ENCODE data around the gene FOXO3. TPM values are rescaled to one million over a fixed set of nuclear protein-coding genes. Genes with fewer than 3 reads are reported as not detected.

Gene FOXO3
- total RNA-seq, 1 donor from 2014 or later, result 20.8 TPM

DNA sequence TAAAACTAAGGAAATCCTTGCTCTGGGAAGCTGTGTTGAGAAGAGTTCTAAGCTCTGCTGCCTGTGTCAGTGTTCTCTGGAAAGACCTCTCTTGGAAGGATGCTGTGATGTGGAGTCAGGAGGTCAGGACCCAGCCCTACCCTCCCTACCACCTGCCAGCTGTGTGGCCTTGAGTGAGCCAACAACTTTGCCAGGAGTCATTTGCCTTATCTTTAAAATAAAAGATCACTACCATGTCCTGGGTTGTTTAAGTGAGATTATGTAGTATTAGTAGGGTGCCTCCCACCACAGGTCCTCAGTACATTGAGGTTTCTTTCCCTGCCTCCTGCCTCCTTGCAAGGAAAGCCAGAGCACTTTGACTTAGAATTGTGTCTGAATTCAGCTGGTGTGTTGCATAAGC is 64.9 kb downstream of the FOXO3 start:
- no peak for DNase-seq (ENCODE audit: extremely low read depth, low read depth, low spot score)

DNA sequence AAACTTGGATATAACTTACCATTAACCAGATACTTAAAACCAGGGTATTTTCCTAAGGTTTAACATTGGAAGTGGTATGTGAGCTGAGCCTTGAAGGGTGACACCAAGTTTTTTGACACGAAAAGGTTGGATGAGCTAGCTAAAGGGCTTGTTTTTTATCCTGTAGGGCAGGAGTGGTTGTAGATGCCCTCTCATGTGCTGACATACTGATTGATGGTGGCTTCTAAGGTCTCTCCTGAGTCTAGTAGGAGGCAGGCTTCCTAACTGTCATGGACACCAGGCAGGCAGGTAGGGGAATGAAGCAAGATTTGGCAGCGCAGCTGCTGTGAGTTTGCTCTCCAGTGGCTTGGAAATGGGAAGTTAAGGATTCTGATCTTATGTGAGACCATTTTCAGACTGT is 66.1 kb downstream of the FOXO3 start:
- no peak for DNase-seq (ENCODE audit: extremely low read depth, low read depth, low spot score)

DNA sequence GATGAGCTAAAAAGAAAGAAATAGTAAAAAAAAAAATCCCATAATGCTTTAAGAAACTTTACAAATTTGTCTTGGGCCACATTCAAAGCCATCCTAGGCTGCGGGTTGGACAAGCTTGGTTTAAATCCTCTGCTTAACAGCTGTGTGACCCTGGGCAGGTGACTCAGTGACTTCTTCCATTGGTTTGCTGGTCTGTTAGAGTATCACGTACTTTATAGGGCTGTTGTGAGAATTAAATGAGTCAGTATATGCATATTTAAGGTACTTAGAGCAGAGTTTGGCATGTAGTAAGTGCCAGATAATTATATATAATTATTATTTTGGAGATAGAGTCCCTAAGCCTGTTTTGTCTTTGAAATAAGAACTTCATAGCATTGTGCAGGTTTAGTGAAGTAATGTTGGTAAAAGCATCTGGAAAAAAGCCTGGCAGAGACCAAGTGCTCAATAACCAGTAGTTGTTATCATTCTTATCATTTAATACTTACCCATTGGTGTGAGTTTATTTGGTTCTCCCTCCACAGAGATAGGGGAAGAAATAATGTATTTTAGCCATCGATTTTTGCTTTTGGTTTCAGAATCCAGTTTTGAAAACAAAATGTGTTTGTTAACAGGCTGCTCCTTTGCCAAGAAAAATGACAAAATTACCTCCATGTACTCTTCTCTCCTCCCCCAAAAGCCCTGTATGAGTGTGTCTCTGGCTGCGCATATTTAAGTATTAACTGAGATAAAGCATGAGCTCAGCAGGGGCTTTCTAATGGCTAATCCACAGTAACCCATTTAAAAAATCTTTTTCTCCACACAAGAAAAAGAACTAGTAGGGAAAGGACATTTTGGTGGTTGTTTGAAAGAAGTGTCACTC is 67.2 kb downstream of the FOXO3 start:
- no peak for DNase-seq (ENCODE audit: extremely low read depth, low read depth, low spot score)

DNA sequence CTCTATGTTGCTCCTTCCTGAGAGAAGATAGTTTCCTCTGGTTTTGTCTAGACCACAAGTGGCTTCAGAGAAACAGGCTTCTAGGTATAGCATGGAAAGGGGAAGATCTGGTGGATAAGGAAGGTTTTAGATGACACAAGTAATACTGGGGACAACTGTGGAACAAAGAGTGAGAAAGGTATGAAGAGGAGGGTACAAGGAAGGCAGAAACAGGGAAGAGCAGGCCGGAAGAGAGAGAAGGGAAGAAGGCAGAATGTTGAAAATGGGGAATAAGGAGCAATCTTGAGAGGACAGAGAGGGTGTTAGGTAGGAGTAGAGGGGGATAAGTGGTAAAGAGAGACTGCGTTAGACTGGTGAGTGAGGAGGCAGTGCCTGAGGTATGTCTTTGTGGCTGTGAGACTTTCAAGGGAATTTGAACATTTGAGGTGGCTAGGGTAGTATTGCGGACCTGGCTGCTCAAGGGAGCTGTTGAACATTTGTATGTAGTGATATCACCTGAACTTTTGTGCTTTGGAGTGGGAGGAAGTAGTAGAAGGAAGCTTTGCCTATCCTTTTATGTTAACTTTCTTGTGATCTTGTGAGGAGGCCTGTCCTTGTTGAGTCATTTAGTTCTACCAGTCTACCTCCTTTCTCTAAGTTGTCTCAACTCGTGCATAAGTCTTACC is 69.5 kb downstream of the FOXO3 start:
- DNase-seq (ENCODE audit: extremely low read depth, low read depth, low spot score), result no peak

DNA sequence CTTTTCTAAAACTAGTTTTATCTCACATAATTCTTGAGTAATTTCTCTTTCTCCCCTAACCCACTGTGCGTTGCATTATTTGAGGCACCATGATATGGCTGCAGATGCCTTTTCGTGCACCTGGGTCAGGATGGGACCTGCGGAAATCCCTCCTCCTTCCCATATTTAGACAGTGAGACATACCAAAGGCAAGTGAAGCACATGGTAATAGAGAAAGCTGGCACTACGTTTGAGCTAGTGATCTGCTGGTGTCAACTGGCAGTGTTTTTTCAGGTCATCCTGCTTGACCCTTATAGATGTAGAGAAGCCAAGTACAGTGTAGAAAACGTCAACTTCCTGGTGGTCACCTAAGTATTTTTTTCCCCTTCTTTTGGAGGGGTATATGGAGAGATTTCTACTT is 71.7 kb downstream of the FOXO3 start:
- no peak for DNase-seq (ENCODE audit: extremely low read depth, low read depth, low spot score)

DNA sequence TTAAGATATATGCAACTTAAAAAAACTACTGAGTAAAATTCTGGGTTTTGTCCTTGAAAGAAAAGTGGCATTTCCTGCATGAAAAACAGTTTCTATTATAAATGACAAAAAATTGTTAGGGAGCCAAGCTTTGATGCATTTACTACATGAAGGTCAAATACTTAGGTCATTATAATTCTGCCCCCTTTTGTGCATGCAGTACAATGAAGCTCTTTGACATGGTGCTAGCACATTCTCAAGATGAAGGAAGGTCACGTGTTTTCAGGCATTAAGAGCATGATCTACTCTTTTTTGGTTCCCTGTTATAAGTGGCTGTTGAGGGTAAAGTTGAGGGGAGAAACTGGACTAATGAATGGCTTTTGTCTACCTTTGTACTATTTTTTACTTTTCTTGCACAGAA is 72.7 kb downstream of the FOXO3 start:
- no peak for DNase-seq (ENCODE audit: extremely low read depth, low read depth, low spot score)

DNA sequence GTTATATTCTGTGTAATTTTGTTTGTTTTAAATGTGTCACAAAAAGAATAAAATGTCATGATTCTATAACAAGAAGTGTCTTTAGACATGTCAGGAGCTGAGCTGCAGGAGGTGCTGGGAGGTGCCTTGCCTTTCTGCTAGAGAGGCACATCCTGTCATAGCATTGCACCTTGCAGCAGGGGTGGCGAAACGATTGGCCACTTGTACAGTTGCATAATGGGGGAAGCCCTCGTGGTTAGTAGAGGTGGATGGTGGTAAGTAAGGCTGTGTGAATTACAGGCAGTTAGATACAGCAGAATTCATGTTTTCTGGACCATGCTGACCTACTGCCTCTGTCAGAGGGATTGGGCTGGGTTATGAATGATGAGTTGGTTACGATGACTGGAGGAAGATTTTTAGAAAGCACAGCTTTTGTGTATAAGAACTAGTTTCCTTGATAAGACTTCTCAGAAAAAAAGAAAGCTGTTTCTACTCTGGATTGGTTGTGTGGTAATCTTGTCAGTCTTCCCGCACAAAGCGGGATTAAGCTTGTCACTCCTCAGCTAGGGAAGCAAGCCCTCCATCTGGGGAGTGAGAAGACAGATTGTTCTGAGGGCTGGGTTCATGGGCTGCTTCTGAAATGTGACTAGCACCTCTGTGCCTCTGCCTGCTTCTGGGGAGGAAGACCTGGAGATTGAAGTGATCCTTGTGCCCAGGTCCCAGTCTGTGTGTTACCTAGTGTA is 74.9 kb downstream of the FOXO3 start:
- DNase-seq (ENCODE audit: extremely low read depth, low read depth, low spot score), result no peak

DNA sequence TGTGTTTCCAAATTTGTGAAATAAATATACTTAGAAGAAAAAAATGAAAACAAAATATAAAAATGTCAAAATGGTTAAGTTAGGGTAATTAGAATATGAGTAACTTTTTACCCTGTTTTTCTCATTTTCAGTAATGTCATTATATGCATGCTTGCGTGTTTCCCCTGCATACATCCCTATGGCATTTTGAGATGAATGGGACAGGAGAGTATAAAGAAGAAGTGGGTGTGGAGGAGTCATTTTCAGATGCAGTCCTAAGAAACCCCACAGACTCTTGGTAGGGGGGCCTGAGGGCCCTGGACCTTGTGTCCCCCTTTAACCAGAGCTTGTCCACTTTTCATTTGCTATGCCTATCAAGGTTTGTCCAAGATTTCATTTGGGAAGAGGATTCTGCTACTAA is 77.2 kb downstream of the FOXO3 start:
- DNase-seq (ENCODE audit: extremely low read depth, low read depth, low spot score), result no peak

DNA sequence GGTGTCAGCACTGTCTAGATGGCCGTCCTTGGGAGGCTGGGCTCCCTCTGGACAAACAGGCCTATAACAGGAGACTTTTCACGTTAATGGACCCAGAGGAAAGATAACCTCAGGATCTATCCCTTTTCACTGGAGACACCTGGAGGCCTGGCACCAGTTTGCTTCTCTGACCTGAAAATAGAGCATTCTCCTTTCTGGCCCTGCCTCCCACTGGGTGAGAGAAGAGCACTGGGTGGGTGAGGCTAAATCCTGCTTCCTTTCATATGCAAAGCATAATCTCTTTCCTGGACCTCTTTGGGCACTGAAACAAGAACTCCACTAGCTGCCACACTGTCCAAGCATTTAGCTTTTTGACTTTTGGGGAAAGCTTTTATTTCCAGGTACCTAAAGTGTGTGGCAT is 78.3 kb downstream of the FOXO3 start:
- no peak for DNase-seq (ENCODE audit: extremely low read depth, low read depth, low spot score)

DNA sequence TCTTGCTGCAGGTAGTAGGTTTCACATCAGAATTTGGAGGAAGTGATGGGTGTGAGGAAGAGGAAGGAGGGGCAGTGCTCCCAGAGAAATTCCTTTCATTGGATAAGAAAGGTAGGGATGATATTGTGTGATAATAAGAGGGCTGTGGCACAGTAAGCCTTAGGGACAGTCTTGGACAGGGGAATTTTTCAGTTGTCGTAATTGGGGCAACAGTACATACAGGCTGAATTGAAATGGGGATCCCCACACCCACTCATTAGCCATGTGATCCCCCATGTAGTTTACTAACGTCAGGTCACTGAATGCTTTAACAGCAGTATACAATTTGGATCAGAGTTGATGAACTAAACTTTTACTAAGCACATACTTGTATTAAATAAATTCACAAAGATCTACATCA is 79.4 kb downstream of the FOXO3 start:
- DNase-seq (ENCODE audit: extremely low read depth, low read depth, low spot score), result no peak

DNA sequence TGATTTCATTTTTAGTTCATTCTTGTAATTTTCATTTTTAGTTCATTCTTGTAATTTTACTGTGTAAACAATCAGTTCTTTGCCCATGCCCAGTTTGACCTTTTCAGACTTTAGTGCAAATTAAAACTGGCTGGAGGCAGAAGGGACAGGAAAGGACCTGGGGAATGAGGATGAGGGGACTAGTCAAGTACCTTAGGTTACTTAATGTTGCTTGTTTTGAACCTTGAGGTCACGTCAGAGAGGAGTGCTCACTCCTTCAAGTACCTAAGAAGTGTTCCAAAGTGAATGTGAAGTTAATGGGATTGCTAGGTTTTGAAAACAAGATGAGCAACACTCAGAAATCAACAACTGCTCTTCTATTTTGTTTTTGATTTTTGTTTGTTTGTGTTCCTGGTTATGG is 82.5 kb downstream of the FOXO3 start:
- DNase-seq (ENCODE audit: extremely low read depth, low read depth, low spot score), result no peak

DNA sequence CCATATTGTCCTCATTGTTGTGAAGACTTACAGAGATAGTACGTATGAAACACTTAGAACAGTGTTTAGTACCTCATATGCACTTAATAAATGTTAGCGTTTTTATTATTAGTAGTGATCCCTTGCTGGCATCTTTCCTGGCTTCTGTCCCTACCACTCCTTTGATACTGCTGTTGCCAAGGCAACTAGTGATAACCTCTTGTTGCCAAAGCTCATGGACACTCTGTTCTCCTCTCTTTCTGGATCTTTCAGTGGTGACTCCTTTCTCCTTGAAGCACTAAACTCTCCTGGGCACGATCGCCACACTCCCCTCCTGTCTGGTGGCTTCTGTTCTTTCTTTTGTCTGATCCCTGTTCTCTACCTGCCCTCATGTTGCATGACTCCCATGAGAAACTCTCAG is 83.5 kb downstream of the FOXO3 start:
- no peak for DNase-seq (ENCODE audit: extremely low read depth, low read depth, low spot score)

DNA sequence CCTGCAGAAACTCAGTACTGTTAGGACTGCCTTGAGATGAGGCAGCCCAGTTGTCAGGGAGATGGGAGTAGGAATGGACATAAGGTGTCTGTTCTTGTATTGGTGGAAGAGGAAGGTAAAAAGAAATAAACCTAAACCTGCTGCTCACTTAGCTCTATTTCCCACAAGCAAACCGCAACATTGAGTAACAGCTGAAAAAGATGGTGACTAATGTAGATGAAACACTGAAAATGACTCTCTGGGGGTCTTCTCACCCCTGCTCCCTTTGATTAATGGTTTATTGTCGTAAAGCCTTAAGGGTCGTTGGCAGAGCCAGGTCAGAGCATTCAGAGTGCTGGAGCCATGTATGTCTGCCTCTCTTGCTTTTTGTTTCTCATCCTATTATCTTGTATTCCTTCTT is 87.5 kb downstream of the FOXO3 start:
- no peak for DNase-seq (ENCODE audit: extremely low read depth, low read depth, low spot score)

DNA sequence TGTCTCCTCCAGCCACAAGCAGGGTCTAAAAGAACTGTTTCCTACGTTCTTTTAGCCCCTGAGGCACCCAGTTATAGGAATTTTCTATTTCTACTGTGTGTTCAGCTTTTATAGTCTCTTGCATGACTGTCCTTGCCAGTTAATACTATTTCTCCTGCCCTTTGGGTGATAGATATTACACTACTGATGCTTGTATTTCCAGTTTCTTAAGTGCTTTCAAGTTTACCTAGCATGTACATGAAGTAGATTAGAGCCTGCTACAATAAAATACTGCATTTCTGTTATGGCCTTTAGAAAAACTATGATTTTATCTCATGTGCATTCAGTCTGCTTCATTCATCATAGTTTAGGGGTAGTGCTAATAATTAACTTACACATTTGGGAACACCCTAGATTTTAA is 89.6 kb downstream of the FOXO3 start:
- DNase-seq (ENCODE audit: extremely low read depth, low read depth, low spot score), result no peak

DNA sequence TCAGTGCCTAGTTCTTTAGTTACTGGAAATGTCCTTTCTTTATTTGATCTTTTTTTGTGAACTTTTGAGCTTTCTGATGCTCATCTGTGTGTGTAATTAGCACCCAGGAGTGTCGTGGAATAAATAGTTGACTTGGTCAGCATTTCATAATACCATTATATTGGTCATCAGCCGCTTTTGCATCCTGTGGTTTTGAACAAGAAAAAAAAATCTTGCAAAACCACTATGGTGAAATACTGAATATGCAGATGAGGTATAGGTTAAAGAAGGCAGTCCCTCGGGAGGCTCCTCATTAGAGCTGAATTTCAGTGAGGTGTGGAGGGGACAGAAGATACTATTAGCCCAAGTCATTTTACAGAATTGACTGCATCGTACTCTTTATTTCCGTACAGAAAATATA is 90.1 kb downstream of the FOXO3 start:
- no peak for DNase-seq (ENCODE audit: extremely low read depth, low read depth, low spot score)

DNA sequence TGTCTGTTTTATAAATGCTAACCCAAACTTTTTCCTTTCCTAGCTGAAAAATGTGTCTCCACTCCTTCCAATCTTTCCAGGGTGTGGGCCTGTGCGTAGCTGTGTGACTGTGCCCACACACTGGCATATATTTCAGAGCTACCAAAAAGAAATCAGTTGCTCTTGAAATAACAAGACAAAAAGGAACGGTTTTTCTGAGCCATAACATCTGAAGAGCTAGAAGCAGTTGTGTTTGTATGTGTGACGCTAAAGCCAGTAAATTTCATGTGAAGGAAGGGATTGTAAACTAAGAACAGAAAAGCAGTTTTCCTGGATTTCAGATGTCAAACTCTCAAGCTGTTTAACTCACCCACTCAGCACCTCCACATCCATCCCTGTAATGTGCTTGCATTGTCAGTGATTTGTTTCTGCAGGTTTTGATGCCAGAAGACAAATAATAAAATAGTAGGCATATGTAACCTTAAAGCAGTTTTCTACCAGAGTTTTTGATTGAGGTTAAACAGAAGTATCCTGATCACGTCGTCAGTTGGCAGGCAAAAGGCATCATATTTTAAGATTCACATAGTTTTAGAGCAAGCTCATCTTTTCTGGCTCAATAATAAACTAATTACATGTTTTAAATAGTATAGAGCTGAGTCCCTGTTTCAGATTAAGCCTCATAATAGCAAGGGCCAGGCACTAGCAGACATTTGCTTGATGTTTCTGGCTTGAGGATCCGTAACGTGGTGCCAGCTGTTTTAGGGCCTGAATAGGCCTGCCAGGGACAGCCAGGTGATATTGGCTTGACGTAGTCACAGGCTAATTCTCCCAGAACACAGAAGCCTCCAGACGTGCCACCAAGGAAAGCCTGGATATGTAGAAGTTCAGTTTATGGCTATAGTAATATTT is 90.9 kb downstream of the FOXO3 start:
- no peak for DNase-seq (ENCODE audit: extremely low read depth, low read depth, low spot score)

DNA sequence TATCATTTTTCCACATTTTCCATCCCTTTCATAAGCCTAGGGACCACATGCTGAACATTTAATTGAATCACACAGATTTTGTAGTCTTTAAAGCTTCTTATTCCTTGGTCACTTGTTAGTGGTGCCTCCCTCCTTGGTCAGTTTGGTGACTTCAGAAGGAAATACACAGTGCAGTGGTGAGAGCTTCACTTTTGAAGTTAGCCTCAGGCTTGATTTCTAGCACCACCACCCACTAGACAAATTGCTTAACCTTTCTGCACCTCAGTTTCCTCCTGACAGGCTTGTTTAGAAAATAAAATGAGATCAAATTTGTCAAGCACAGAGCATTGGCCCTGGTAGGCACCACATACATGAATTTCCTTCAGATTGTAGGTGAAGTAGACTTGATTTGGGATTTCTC is 91.7 kb downstream of the FOXO3 start:
- no peak for DNase-seq (ENCODE audit: extremely low read depth, low read depth, low spot score)

DNA sequence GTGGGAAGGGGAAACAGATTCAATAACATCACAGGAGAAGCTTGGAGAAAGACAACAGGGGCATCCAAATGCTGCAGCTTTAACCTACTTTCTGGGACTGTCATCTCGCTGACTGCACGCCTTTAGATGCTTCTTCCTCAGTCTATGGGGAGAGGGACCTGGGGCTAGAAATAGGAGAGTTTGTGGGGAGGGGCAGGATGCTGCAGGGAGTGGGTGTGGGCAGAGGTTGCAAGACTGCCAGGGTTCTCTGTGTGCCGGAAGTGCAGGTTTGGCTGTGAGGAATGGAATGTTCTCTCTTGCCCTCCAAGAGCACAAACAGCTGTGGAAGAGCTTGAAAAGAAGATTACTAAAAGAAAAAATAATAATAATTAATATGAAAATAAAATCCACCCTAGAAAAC is 93.2 kb downstream of the FOXO3 start:
- no peak for DNase-seq (ENCODE audit: extremely low read depth, low read depth, low spot score)

DNA sequence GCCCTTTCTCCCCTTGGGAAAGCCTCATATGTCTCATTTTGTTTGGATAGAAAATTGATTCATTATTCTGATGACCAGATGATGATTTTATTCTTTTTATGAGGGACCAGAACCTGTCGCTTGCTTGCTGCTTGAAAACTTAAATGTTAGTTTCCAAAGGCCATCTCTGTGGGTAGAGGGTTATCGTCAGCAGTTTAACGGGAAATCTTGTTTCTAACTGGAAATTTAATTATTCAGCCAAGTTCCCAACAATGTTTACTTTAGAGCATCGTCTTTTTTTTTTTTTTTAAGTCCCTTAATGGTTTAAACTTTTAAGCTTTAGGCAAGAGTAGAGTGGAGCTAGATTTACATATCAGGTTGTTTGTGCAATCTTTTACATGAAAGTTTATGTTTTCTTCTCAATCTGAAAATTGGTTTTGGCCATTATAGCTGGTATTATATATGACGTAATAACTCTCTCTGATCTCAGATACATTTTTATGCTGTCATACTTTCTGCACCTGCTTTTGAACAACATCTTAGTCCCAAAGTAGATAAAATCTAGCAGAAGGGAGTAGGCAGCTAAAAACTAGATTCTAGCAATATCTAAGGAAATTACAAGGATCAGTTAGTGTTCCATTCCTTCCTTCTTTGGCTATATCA is 93.9 kb downstream of the FOXO3 start:
- no peak for DNase-seq (ENCODE audit: extremely low read depth, low read depth, low spot score)
